ENCODE data around the gene MFN1. TPM values are rescaled to one million over a fixed set of nuclear protein-coding genes. Genes with fewer than 3 reads are reported as not detected.

Gene MFN1
- total and polyA plus RNA-seq, 2 of the 13 experiments (the other 11 are each of a cell fraction or from before 2014, with no cell fraction given) = 25.2 to 37.5 TPM

- TF ChIP-seq, protein P1, sequence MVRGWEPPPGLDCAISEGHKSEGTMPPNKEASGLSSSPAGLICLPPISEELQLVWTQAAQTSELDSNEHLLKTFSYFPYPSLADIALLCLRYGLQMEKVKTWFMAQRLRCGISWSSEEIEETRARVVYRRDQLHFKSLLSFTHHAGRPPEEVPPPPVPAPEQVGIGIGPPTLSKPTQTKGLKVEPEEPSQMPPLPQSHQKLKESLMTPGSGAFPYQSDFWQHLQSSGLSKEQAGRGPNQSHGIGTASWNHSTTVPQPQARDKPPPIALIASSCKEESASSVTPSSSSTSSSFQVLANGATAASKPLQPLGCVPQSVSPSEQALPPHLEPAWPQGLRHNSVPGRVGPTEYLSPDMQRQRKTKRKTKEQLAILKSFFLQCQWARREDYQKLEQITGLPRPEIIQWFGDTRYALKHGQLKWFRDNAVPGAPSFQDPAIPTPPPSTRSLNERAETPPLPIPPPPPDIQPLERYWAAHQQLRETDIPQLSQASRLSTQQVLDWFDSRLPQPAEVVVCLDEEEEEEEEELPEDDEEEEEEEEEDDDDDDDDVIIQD (CRISPR knock-in tag; IDR thresholded peaks at IDR 0.05; ENCODE audit: low read depth) = no peak
- TF ChIP-seq KLF13 (CRISPR knock-in tag; IDR thresholded peaks at IDR 0.05) (no peak), ZNF589 (CRISPR knock-in tag; conservative IDR thresholded peaks at IDR 0.05) (no peak), RORA (CRISPR knock-in tag; IDR thresholded peaks at IDR 0.05) (no peak)
- TF ChIP-seq, protein P2, sequence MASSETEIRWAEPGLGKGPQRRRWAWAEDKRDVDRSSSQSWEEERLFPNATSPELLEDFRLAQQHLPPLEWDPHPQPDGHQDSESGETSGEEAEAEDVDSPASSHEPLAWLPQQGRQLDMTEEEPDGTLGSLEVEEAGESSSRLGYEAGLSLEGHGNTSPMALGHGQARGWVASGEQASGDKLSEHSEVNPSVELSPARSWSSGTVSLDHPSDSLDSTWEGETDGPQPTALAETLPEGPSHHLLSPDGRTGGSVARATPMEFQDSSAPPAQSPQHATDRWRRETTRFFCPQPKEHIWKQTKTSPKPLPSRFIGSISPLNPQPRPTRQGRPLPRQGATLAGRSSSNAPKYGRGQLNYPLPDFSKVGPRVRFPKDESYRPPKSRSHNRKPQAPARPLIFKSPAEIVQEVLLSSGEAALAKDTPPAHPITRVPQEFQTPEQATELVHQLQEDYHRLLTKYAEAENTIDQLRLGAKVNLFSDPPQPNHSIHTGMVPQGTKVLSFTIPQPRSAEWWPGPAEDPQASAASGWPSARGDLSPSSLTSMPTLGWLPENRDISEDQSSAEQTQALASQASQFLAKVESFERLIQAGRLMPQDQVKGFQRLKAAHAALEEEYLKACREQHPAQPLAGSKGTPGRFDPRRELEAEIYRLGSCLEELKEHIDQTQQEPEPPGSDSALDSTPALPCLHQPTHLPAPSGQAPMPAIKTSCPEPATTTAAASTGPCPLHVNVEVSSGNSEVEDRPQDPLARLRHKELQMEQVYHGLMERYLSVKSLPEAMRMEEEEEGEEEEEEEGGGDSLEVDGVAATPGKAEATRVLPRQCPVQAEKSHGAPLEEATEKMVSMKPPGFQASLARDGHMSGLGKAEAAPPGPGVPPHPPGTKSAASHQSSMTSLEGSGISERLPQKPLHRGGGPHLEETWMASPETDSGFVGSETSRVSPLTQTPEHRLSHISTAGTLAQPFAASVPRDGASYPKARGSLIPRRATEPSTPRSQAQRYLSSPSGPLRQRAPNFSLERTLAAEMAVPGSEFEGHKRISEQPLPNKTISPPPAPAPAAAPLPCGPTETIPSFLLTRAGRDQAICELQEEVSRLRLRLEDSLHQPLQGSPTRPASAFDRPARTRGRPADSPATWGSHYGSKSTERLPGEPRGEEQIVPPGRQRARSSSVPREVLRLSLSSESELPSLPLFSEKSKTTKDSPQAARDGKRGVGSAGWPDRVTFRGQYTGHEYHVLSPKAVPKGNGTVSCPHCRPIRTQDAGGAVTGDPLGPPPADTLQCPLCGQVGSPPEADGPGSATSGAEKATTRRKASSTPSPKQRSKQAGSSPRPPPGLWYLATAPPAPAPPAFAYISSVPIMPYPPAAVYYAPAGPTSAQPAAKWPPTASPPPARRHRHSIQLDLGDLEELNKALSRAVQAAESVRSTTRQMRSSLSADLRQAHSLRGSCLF (CRISPR knock-in tag; IDR thresholded peaks at IDR 0.05; ENCODE audit: borderline replicate concordance) = no peak
These were observed 26.4 kb downstream of the MFN1 start (continued) for GRCh38 chr3:179373938-179374337.
